Measurements from ENCODE around the gene RYR1.

DNA sequence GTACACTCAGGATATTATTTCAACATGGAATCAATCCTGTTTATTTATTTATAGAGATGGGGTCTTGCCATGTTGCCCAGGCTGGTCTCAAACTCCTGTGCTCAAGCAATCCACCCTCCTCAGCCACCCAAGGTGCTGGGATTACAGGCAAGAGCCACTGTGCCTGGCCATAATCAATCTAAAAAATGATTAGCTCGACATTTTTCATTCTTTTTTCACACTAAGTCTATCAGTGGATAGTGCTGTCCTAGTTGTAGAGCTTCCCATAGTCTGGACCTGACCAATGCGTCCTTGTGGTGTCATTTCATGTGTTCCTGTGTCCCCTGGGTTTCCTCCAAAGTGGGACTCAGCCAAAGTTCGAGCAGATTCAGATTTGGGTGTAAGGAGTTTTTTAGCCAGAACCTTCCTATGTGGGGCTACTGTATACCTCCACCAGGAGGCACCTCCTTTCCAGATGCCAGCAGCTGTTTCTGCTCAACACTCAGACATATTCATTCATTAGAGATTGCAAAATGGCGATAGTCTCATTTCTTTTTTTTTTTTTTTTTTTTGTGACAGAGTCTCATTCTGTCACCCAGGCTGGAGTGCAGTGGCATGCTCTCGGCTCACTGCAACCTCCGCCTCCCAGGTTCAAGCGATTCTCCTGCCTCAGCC, 123.2 kb downstream of the RYR1 start:
- TF ChIP-seq TCF7L2 (IDR thresholded peaks at IDR 0.05; ENCODE audit: low read depth, low read length) (no peak), POLR2AphosphoS5 (IDR thresholded peaks at IDR 0.05; ENCODE audit: low read depth, low read length) (no peak)
- TF ChIP-seq, protein P1, sequence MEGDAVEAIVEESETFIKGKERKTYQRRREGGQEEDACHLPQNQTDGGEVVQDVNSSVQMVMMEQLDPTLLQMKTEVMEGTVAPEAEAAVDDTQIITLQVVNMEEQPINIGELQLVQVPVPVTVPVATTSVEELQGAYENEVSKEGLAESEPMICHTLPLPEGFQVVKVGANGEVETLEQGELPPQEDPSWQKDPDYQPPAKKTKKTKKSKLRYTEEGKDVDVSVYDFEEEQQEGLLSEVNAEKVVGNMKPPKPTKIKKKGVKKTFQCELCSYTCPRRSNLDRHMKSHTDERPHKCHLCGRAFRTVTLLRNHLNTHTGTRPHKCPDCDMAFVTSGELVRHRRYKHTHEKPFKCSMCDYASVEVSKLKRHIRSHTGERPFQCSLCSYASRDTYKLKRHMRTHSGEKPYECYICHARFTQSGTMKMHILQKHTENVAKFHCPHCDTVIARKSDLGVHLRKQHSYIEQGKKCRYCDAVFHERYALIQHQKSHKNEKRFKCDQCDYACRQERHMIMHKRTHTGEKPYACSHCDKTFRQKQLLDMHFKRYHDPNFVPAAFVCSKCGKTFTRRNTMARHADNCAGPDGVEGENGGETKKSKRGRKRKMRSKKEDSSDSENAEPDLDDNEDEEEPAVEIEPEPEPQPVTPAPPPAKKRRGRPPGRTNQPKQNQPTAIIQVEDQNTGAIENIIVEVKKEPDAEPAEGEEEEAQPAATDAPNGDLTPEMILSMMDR (IDR thresholded peaks at IDR 0.05): no peak
- TF ChIP-seq, protein P2, sequence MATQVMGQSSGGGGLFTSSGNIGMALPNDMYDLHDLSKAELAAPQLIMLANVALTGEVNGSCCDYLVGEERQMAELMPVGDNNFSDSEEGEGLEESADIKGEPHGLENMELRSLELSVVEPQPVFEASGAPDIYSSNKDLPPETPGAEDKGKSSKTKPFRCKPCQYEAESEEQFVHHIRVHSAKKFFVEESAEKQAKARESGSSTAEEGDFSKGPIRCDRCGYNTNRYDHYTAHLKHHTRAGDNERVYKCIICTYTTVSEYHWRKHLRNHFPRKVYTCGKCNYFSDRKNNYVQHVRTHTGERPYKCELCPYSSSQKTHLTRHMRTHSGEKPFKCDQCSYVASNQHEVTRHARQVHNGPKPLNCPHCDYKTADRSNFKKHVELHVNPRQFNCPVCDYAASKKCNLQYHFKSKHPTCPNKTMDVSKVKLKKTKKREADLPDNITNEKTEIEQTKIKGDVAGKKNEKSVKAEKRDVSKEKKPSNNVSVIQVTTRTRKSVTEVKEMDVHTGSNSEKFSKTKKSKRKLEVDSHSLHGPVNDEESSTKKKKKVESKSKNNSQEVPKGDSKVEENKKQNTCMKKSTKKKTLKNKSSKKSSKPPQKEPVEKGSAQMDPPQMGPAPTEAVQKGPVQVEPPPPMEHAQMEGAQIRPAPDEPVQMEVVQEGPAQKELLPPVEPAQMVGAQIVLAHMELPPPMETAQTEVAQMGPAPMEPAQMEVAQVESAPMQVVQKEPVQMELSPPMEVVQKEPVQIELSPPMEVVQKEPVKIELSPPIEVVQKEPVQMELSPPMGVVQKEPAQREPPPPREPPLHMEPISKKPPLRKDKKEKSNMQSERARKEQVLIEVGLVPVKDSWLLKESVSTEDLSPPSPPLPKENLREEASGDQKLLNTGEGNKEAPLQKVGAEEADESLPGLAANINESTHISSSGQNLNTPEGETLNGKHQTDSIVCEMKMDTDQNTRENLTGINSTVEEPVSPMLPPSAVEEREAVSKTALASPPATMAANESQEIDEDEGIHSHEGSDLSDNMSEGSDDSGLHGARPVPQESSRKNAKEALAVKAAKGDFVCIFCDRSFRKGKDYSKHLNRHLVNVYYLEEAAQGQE (IDR thresholded peaks at IDR 0.05; ENCODE audit: insufficient read depth in 1 of 2, low read depth in 2 of 2, low read length in 1 of 2): no peak
